ENCODE results near the gene SLC38A4.
A peak's percentile ranks its signal among the peaks of the same experiment; 100 is the strongest.
"Not testable (repeated sequence)": the region's sequence is repeated elsewhere in the genome, so short reads cannot be mapped to it uniquely, and the experiment has no call there.

The SLC38A4 gene

DNA sequence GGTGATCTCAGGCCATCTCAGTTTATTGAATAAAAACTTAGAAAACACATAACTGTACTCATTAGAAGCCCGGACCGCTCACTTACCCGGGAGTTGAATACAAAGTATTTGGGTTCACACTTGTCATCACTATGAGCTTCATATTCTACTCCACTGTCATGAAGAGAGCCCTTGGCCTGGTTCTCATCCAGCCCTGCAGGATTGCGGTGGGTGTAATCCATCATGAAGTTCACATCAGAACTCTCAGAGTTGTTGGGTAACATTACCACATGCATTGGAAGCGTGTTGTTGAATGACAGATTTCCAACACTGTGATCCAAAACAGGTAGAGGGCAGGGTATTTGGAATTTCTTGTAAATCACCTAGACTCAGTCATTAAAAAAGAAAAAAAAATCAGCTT, 47.4 kb downstream of the SLC38A4 start:
- no peak for DNase-seq

DNA sequence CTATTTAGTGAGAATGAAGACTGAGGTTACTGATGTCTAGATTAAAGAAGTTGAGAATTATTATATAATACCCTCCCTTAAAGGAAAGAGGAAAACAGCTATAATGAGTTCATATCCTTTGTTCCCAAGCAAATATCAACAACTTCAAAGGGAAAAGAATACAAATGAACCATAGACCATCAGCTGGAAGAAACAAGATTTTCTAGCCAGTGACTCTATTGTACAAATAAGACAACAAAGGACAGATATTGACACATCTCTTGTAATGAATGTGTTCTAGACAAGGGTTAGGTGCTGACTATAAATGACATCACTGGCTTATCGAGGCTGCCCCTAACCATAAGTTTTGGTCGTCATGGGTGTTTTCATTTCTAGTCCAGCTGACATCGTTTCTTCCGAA, 48.2 kb downstream of the SLC38A4 start:
- DNase-seq, result no peak

DNA sequence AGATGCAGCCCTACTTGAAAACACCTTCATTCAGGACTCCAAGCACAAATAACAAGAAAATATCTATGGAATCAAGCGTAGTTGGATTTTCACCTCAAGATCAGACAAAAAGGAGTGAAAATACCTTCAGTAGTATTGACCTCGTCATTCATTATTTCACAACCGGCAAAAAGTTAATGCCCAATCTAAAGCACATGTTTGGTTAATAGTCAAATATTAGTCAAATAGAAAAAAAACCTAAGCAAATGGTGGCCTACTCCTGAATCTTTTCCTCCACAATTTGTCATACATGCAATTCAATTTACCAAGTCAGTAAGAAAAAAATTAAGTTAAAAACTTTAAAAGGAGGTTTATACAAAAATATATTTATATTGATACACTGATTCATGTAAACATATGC, 50.0 kb downstream of the SLC38A4 start:
- DNase-seq, result no peak

DNA sequence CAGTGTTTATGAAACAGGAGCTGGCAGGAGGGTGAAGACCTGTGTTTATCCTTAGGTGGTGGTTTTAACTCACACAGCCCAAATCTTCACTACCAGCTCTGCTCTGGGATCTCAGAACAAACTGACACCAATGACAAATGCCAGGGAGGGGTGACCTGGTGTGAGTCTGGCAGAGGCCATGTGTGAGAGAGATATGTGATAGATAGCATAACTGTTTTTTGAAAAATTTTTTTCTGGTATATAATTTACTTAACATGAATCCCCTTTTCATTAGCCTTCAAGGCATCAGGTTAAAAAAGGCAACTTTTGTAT, 51.5 kb downstream of the SLC38A4 start:
- DNase-seq, result no peak

DNA sequence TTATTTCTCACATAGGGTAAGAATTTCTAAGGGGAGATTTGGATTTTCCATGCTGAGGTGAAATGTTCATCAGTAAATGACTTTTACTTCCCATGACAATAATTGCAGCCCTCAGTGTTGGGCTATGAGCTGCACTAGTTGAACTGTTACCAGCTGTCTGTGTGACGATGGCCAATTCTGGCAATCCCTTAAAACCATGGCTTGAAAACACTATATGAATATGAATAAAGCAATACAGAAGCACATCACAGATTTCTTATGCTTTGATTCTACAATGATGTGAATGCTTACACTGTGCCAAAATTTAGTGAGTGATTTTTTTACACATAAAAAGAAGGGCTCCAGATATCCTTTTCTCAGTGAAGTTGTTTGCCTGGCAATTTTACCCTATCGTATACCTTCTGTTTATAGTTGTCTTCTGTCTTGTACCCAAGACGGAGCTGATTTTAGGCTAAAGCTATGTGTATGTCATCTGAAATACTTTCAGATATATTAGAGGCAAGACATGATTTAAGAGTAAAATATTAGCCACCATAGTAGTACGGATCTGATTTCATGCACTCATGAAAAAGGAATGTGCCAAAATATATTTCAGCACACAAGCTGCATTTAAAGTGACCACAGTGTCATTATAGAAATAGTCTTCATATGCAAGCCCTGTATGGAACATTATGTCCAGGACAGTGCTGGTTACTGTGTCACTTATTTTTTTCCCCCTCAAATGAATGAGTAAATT, 52.0 kb downstream of the SLC38A4 start:
- DNase-seq, result no peak

DNA sequence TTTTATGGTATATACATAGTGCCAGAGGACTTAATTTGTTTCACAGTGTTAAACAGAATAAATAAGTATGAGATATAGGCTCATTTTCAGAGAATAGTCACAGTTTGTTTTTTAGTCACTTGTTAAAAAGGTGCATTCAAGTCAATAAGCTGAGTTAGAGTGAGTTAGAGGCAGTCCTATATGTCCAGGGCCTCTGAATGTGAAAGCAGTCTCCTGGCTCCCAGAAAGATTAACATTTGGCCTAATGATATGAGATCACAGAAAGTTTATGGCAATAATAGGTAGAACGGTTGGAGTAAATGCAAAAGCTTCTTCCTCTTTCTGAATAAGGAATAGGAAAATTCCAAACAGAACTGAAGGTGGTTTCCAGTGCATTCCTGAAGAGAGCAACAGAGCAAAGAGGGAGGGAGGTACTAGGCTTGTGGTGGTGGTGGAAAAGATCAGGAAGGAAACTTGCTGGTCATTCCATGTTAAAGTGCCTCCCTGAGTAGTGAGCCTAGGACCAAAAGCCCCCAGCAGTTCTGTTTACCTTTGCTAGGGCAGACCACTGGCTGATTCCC, 54.4 kb downstream of the SLC38A4 start:
- no peak for DNase-seq

DNA sequence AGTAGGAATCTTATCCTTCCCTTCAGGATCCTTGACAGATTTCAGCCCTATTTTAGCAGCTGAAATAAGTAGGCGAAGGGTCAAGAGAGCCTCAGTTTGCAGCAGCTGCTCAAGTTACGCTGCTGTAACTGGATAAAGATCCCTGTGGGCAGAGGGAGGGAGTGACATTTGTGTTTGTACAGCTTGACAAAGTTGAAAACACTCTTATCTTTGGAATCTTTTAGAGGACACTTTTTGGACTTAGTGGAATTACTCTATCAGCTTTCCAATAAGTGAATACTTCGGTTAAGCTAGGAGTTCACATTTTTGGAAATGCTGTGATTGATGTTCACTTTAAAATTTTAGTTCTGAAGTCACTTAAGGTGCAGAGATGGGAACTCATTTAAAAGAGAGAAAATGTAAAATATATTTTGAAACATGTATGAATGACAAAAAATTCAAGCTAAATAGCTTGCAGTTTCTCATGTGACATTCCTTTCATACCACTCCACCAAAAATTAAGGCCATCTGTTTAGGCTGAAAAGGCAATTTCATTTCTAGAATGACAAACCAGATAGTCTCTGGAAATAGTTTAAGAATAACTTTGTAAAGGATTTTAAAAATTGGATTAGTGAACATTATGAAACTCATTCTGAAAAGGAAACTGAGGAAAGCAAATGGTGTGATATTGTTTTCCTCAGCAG, 55.2 kb downstream of the SLC38A4 start:
- no peak for DNase-seq

DNA sequence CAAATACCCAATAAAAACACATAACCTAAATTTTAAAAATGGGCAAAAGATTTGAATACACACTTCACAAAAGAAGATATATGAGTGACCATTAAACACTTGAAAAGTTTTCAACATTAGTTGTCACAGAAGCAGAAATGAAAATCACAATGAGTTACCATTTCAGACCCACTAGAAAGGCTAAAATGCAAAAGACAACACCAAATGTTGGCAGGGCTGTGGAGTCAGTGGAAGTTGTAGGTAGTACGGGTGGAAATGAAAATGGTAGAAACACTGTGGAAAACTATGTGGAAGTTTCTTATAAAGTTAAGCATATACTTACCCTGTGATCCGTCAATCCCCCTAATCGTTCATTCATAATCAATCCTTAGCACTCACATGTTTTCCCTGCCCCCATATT, 61.8 kb downstream of the SLC38A4 start:
- DNase-seq, result no peak

DNA sequence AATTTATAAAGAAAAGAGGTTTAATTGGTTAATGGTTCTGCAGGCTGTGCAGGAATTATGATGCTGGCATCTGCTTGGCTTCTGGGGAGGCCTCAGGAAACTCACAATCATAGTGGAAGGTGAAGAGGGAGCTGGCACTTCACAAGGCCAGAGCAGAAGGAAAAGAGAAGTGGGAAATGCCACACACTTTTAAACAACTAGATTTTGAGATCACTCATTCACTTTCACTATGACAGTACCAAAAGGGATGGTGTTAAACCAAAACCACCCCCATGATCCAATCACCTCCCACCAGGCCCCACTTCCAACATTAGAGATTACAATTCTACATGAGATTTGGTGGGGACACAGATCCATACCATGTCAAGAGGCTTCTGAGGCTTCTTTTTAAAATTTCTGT, 62.6 kb downstream of the SLC38A4 start:
- DNase-seq, result no peak

DNA sequence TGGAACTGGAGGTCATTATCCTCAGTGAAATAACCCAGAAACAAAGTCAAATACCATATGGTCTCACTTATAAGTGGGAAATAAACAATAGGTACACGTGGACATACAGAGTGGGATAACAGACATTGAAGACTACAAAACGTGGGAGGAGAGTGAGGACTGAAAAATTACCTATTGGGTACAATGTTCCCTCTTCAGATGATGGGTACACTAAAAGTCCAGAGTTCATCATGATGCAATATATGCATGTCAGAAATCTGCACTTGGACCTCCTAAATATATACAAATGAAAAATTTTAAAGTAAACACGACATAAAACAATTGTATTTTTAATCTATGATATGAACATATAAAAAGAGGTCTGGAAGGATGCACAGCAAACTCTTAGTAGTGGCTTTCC, 71.2 kb downstream of the SLC38A4 start:
- no peak for DNase-seq

DNA sequence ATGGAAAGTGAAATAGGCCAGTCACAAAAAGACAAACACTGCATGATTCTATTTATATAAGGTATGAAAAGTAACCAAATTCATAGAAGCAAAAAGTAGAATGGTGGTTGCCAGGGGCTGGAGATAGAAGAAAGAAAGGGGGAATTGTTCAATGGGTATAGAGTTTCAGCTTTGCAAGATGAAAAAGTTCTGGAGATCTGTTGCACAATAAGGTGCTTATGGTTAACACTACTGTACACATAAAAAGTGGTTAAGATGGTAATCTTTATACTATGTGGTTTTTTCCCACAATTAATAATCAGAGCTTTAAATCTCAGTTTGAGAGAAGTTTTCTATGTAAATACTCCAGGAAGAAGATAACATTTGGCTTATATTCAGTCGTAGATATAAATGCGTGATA, 73.4 kb downstream of the SLC38A4 start:
- DNase-seq, result no peak

DNA sequence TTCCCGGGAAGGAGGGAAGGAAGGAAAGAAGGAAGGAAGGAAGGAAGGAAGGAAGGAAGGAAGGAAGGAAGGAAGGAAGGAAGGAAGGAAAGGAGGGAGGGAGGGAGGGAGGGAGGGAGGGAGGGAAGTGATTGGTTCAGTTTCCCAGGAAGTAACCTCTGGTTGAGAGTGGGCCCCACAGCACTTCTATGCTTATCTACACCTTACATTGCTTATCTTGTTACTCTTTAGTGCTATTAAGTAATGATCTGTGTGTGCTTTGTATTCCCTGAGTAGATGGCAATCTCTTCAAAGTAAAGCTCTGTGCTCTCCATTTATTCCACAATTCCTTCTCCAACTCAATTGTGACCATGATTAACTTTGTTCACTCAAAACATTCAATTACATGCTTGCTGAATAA, 74.6 kb downstream of the SLC38A4 start:
- no peak for DNase-seq

DNA sequence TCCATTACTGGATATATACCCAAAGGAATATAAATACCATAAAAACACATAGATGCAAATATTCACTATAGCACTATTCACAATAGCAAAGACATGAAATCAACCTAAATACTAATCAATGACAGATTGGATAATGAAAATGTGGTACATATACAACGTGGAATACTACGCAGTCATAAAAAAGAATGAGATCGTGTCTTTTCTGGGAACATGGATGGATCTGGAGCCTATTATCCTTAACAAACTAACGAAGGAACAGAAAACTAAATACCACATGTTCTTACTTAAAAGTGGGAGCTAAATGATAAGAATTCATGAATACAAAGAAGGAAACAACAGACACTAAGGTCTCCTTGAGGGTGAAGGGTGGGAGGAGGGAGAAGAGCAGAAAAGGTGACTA, 76.5 kb downstream of the SLC38A4 start:
- DNase-seq, result no peak

DNA sequence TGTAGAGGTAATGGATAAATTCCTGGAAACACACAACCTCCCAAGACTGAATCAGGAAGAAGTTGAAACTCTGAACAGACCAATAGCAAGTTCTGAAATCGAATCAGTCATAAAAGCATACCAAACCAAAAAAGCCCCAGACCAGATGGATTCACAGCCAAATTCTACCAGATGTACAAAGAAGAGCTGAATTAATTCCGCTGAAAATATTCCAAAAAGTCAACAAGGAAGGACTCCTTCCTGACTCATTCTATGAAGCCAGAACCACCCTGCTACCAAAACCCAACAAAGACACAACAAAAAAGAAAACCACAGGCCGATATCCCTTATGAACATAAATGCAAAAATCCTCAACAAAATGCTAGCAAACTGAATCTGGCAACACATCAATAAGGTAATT, 81.5 kb downstream of the SLC38A4 start:
- DNase-seq, result no peak

DNA sequence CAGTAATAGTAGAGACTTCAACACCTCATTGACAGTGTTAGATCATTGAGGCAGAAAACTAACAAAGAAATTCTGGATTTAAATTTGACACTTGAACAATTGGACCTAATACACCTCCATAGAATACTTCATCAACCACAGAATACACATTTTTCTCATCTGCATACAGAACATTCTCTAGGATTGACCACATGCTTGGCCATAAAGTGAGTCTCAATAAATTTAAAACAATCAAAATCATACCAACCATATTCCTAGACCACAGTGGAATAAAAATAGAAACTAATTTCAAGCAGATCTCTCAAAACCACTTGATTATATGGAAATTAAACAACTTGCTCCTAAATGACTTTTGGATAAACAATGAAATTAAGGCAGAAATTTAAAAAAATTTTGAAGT, 82.3 kb downstream of the SLC38A4 start:
- DNase-seq, result no peak

DNA sequence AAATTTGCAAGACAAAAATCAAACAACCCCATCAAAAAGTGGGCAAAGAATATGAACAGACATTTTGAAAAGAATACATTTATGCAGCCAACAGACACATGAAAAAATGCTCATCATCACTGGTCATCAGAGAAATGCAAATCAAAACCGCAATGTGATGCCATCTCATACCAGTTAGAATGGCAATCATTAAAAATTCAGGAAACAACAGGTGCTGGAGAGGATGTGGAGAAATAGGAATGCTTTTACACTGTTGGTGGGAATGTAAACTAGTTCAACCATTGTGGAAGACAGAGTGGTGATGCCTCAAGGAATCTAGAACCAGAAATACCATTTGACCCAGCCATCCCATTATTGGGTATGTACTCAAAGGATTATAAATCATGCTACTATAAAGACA, 83.5 kb downstream of the SLC38A4 start:
- not testable (repeated sequence) for DNase-seq

DNA sequence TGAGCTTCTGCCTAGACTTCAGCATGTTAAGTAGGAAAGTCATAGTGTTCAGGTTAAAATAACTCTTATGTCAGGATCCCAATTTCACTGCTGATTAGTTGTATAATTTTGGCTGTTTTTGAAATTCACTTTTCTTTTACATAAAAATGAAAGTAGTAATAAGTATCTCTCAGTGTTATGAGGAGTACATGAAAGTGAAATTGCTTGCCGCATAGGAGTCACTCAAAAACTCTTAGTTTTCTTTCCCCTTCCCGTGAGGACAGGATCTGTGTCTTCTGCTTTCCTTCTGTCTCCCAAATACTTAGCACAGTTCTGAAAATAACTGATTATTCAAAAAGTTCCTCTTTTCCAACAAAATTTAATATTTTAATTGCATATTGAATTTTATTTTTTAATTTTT, 100.5 kb downstream of the SLC38A4 start:
- DNase-seq, result no peak

DNA sequence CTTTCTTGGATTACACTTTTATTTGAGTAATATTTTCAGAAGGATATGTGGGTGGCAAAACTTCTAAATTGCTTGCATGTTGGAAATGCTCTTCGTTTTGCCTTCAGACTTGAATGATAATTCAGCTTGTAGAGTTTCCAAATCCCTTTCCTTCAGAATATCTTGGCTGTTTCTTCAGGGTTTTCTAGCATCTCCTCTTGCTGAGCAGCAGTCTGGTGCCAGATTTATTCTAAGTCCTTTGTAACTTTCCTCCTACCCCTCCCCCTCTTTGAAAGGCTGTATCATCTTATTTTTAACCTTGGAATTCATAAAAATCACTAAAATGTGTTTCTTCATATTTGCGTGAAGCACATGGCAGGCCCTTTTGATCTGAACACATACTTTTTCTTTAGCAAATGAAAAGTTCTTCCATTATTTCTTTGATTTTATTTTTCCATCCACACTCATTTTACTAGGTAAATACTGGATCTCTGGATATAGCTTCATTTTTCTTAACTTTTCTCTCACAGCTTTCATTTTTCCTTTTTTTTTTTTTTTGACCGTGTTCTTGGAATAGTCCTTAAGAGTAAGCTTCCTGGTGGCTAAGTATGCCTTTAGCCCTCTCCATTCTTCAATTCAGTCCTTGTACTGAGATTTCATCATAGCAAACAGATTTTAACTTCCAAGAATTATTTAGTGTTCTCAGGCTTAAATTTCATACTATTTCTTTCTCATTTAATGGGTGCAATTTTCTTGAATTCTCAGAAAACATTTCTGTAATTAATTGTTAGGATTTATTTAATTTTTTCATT, 102.0 kb downstream of the SLC38A4 start:
- DNase-seq, result no peak

DNA sequence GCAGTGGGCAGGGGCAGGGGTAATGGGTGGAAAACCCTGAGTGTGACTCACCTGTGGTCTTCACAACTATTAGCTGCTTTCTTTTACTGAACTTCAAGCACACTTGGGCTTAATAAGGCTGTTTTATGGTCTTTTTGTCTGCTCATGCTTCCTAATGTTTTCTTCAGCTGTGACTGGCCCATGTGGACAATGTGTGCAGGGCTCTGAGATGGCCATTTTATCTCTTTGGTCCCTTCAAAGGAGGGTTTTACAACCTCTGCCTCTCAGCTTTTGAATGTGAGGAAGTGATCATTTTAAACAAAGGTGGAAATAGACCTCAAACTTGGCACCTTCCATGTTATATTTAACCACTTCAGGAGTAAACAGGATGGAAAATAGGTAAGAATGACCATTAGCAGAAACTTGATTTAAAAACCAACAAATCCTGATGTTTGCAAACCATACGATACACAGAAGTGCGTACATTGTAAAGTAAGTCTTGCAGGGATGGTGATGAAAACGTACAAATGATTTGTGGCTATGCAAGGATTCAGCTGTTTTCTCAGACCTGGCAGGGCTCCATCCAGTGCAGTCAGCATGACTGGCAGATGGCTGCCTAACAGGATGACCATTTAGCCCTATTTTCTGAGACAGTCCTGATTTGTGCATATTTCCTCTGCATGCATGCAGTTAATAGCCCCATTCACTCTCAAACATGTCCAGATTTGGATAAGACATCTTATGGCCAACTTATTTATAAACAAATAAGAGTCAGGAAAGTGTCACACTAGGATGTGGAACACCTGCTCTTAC, 103.2 kb downstream of the SLC38A4 start:
- peak in 1 of 58 donors; percentile 3 for DNase-seq

DNA sequence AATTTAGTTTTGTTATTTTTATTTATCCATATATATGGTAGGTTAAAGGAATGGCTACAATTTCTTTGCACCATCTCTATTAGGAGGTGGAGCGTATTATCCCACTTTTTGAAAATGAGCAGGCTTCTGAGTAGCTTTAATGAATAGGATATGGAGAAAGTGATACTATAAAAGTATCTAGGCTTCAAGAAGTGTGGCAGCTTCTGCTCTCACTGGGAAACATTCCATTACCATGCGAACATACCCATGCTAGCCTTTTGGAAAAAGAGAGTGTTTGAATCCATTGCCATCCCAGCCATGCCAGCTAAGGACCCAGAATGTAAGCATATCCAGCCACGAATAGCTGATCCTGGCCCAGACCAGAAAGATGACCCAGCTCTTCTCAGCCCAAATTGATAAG, 107.3 kb downstream of the SLC38A4 start:
- DNase-seq, result no peak

DNA sequence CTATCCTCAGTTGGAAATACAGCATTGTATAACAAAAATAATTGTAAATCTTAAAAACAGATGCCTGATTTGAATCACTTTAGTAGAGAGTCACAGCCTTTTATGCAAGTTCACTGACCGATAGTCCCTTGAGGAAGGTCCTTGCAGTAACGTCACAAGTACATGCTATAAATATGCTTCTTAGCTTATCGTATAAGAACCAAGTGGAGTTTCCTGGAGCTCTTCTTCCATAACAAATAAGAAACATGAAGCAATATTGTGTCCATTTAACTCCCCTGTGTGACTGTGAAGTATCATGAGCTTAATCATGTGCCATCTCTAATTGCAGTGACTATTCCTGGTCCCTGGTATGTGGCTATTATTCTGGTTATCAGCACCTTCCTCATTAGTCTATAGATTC, 107.9 kb downstream of the SLC38A4 start:
- DNase-seq, result no peak

DNA sequence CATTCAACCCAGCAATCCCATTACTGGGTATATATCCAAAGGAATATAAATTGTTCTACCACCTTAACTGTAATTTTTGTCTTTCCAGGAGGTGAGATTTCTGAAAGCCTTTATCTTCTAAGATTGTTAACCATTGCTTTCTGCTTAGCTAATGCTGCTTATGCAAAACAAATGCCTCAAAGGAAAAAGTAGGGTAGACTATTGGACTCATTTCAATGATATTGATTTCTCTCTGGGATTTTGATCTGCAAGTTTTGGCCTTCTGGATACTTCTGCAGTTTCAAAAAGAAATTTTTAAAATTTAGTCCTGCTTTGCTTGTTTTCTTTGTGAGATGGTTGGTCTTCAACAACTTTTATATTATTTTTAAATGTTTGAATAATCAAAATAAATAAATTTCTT, 108.6 kb downstream of the SLC38A4 start:
- no peak for DNase-seq

Measured in anterior cingulate cortex (tissue), 58 donors.